K562 (cell line): Measurements from ENCODE around the gene MECR. TPM values are rescaled to one million over a fixed set of nuclear protein-coding genes. Genes with fewer than 3 reads are reported as not detected.
A peak's percentile ranks its signal among the peaks of the same experiment; 100 is the strongest.

Experiments
- CHD2 ChIP-seq: IDR thresholded peaks from 2 replicates; pipeline ENCODE4 v1.6.1; 2011; ENCODE audit warnings: low read depth, low read length
- CTBP1 ChIP-seq: fragments of 450-650 bp; IDR thresholded peaks from 2 replicates; pipeline ENCODE4 v1.6.1; 2016; ENCODE audit warnings: borderline replicate concordance
- CTCF ChIP-seq, 3 experiments: IDR thresholded peaks in 2 of 3; conservative IDR thresholded peaks in 1 of 3; 2 replicates each; pipeline ENCODE4 v1.5.1; 2011 to 2012; ENCODE audit warnings: low read length in 3 of 3, mild to moderate bottlenecking in 3 of 3, control low read depth in 2 of 3, improper control_type of control experiment in 1 of 3, inconsistent platforms in 1 of 3, low read depth in 1 of 3, mixed read lengths in 1 of 3, moderate library complexity in 1 of 3; ENCODE audit not compliant: insufficient read depth in 2 of 3
- MAFG ChIP-seq: fragments of 450-650 bp; conservative IDR thresholded peaks from 2 replicates; pipeline ENCODE4 v1.6.1; 2016; ENCODE audit warnings: missing genetic modification characterization, missing compliant biosample characterization
- MAZ ChIP-seq, 2 experiments: fragments of 450-650 bp in 1 of 2; sonication (generic) in 1 of 2; formaldehyde crosslinking; IDR thresholded peaks in 1 of 2; conservative IDR thresholded peaks in 1 of 2; 2 replicates each; pipeline versions ENCODE4 v1.4.0 to v1.5.0; 2020; ENCODE audit warnings: mild to moderate bottlenecking in 1 of 2, missing genetic modification reagents in 1 of 2
- MYBL2 ChIP-seq, 2 experiments: fragments of 450-650 bp in 1 of 2; sonication (generic) in 1 of 2; formaldehyde crosslinking in 1 of 2; IDR thresholded peaks; 2 replicates each; pipeline versions ENCODE4 v1.6.1 to v1.8.1; 2017 to 2022; ENCODE audit warnings: borderline replicate concordance in 1 of 2, inconsistent platforms in 1 of 2, low read depth in 1 of 2, mild to moderate bottlenecking in 1 of 2, missing genetic modification reagents in 1 of 2, moderate library complexity in 1 of 2
- RBM25 ChIP-seq: fragments of 200-400 bp; formaldehyde crosslinking; IDR thresholded peaks from 2 replicates; pipeline ENCODE4 v1.6.1; 2018; ENCODE audit warnings: low read length, low read depth, moderate library complexity; ENCODE audit not compliant: severe bottlenecking
- SMC3 ChIP-seq: conservative IDR thresholded peaks from 2 replicates; pipeline ENCODE4 v1.6.1; 2011; ENCODE audit warnings: low read depth, low read length, improper control_type of control experiment; ENCODE audit not compliant: insufficient read depth
- ZNF12 ChIP-seq: sonication (generic); formaldehyde crosslinking; IDR thresholded peaks from 2 replicates; pipeline ENCODE4 v1.4.0; 2020; ENCODE audit warnings: mild to moderate bottlenecking, missing genetic modification reagents
- ZNF398 ChIP-seq: fragments of 250-450 bp; sonication (Bioruptor Pico); IDR thresholded peaks from 2 replicates; pipeline ENCODE4 v1.8.0; 2021; ENCODE audit warnings: moderate library complexity, mild to moderate bottlenecking, inconsistent platforms
- ZNF408 ChIP-seq: fragments of 250-450 bp; sonication (Bioruptor Pico); IDR thresholded peaks from 2 replicates; pipeline ENCODE4 v1.4.0; 2020; ENCODE audit warnings: low read depth, mild to moderate bottlenecking, moderate library complexity
- polyA plus RNA-seq, 8 experiments: library from polyadenylated mRNA; depleted of rRNA in 4 of 8; stranded (reverse) in 5 of 8; unstranded in 3 of 8; fragments of >200 nt; fragmentation: Nextera tagmentation in 2 of 8; fragmentation: Illumina TruSeq in 1 of 8; extraction: Ambion mirVana in 2 of 8; extraction: Trizol in 1 of 8; gene quantifications; 2 replicates each; pipeline versions ENCODE4 v1.2.1 to v1.2.3, GENCODE V29; 2011 to 2014; ENCODE audit warnings: inconsistent platforms in 1 of 8, missing spikeins in 1 of 8
- total RNA-seq, 7 experiments: library from RNA; depleted of rRNA in 6 of 7; stranded (reverse); fragments of >200 nt in 6 of 7; fragmentation: Illumina TruSeq in 2 of 7; extraction: Trizol in 2 of 7; gene quantifications; 2 replicates each; pipeline versions ENCODE4 v1.2.1 to v1.2.3, GENCODE V29; 2011 to 2021; ENCODE audit warnings: low replicate concordance in 1 of 7
- TF ChIP-seq, protein P1 (sequence below), 3 experiments: fragments of 200-800 bp in 1 of 3; sonication (Bioruptor generic) in 1 of 3; sonication (generic) in 1 of 3; formaldehyde crosslinking in 1 of 3; IDR thresholded peaks; 2 replicates each; pipeline versions ENCODE4 v1.6.1 to v1.8.0; 2016 to 2022; ENCODE audit warnings: mild to moderate bottlenecking in 2 of 3, missing compliant biosample characterization in 2 of 3, missing genetic modification characterization in 2 of 3, missing genetic modification reagents in 1 of 3
- TF ChIP-seq, protein P2 (sequence below): fragments of 250-450 bp; sonication (Bioruptor Pico); IDR thresholded peaks from 2 replicates; pipeline ENCODE4 v1.4.0; 2020
- TF ChIP-seq, protein P3 (sequence below): sonication (generic); formaldehyde crosslinking; IDR thresholded peaks from 2 replicates; pipeline ENCODE4 v1.8.1; 2023; ENCODE audit warnings: mild to moderate bottlenecking, missing genetic modification reagents

Gene MECR
- total and polyA plus RNA-seq, 9 of the 15 experiments (the other 6 are each of a cell fraction or from before 2014, with no cell fraction given), result 10.4 to 58.6 (median 42.9) TPM

DNA sequence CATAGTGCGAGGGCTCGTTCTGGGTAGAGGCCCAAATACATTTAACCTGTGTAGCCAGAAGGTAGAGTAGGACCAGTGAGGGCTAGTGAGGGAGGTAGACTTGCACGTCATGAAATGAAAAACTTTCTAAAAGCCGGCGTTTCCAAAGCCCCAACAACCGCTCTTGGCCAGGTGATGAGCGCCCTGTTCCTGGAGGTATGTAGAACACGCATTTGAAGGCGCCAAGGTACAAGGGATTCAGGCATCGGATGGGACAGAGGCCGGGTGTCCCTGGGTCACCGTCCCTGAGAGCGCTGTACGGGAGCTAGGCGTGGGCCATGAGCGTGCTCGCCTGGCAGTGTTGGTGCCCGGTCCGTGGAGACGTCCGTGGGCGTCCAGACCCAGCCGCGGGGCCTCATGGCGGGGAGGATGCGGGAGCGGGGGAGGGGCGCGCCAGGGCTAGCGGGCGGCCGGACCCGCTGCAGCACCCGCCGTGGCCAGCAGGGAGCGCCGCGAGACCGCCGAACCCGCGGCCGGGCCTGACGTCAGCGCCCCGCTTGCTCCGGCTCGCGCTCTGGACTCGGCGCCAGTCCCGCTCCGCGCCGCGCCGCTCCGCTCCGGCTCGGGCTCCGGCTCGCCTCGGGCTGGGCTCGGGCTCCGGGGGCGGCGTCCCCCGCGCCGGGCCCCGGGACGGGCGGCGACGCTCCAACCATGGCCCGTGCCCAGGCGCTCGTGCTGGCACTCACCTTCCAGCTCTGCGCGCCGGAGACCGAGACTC lies 5.4 kb upstream of the MECR start, which contains the start of gene PTPRU (continued):
- TF ChIP-seq, protein P1, sequence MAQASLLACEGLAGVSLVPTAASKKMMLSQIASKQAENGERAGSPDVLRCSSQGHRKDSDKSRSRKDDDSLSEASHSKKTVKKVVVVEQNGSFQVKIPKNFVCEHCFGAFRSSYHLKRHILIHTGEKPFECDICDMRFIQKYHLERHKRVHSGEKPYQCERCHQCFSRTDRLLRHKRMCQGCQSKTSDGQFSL (CRISPR knock-in tag; IDR thresholded peaks at IDR 0.05), result peak; percentile 63; the same call in 1 of the 2 replicates
- TF ChIP-seq, protein P1 (tag; IDR thresholded peaks at IDR 0.05), result no peak
- TF ChIP-seq ZNF12 (CRISPR knock-in tag) (no peak), SMC3 (peak; percentile 86), MAZ (CRISPR knock-in tag; conservative IDR thresholded peaks at IDR 0.05 in 1 of 2, IDR thresholded peaks at IDR 0.05 in 1 of 2) (peak in 1 of 2 experiments; percentile 64; a peak in 2 of 4 replicates), CTCF (IDR thresholded peaks at IDR 0.05 in 2 of 3, conservative IDR thresholded peaks at IDR 0.05 in 1 of 3; ENCODE audit: insufficient read depth in 2 of 3, low read depth in 1 of 3, low read length in 3 of 3) (peak; percentile 57 to 95 (median 91)), CTBP1 (peak; percentile 82; the same call in 1 of the 2 replicates), ZNF398 (CRISPR knock-in tag) (no peak), RBM25 (peak; percentile 29), CHD2 (peak; percentile 71), ZNF408 (CRISPR knock-in tag) (no peak), MAFG (no peak), MYBL2 (IDR thresholded peaks at IDR 0.05; ENCODE audit: low read depth) (no peak), MYBL2 (CRISPR knock-in tag; IDR thresholded peaks at IDR 0.05; ENCODE audit: borderline replicate concordance) (no peak)
- TF ChIP-seq, protein P2, sequence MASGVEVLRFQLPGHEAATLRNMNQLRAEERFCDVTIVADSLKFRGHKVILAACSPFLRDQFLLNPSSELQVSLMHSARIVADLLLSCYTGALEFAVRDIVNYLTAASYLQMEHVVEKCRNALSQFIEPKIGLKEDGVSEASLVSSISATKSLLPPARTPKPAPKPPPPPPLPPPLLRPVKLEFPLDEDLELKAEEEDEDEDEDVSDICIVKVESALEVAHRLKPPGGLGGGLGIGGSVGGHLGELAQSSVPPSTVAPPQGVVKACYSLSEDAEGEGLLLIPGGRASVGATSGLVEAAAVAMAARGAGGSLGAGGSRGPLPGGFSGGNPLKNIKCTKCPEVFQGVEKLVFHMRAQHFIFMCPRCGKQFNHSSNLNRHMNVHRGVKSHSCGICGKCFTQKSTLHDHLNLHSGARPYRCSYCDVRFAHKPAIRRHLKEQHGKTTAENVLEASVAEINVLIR (CRISPR knock-in tag), result peak; percentile 67; the same call in 1 of the 2 replicates
- TF ChIP-seq, protein P3, sequence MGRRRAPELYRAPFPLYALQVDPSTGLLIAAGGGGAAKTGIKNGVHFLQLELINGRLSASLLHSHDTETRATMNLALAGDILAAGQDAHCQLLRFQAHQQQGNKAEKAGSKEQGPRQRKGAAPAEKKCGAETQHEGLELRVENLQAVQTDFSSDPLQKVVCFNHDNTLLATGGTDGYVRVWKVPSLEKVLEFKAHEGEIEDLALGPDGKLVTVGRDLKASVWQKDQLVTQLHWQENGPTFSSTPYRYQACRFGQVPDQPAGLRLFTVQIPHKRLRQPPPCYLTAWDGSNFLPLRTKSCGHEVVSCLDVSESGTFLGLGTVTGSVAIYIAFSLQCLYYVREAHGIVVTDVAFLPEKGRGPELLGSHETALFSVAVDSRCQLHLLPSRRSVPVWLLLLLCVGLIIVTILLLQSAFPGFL (CRISPR knock-in tag), result peak; percentile 93; the same call in 1 of the 2 replicates
